Aortic smooth muscle cell (primary cell): Measurements from ENCODE around the gene MS4A15. TPM values are rescaled to one million over a fixed set of nuclear protein-coding genes. Genes with fewer than 3 reads are reported as not detected.

Experiments
- total RNA-seq: library from RNA; depleted of rRNA; stranded (reverse); fragments of >200 nt; gene quantifications from 2 replicates; pipeline ENCODE4 v1.2.3, GENCODE V29; 2014

The MS4A15 gene, protein sequence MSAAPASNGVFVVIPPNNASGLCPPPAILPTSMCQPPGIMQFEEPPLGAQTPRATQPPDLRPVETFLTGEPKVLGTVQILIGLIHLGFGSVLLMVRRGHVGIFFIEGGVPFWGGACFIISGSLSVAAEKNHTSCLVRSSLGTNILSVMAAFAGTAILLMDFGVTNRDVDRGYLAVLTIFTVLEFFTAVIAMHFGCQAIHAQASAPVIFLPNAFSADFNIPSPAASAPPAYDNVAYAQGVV
- total RNA-seq, result not detected in 2 replicates

GRCh38 chr11:60756307-60757032 is at the start of gene MS4A15:
Gene MS4A15, plus strand, starts transcription at chr11:60756867. Its CDS starts 6,867 bp downstream, at chr11:60763734.

DNA sequence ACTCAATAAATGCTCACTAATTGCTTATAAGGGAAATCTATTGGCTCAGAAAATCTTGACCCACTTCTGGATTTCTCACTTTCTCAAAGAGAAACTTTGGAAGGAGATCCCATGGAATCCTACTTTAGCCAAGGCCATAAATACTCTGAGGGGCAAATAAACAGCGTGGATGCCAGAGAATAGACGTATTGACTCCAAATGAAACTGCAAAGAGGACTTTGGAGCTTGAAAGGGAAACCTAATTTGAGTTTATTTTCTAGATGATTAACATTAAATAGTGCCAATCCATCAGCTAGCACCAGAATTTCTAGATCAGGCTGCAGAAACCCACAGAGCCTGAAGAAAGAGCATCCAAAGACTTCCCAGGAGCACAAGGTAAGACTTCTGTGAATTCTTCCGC is 32.2 kb upstream of the MS4A15 start, which contains the start of gene MS4A18:
Gene MS4A18, plus strand, starts transcription at position 301 of the 400 bp plus-strand sequence.

GRCh38 chr11:60785136-60785535 is 28.5 kb downstream of the MS4A15 start, which contains the start of gene MS4A10:
Gene MS4A10, plus strand, starts transcription at chr11:60785333. Its CDS starts 5,003 bp downstream, at chr11:60790336.

Other genes with a start within 250 kb of the MS4A15 start
- gene MS4A13, start 241.5 kb upstream of the MS4A15 start, total RNA-seq, result not detected in 2 replicates
- gene MS4A8, start 57.3 kb upstream of the MS4A15 start, total RNA-seq, result not detected in 2 replicates
- gene MS4A18, start 32.1 kb upstream of the MS4A15 start, total RNA-seq, result not detected in 2 replicates
- gene MS4A10, start 28.5 kb downstream of the MS4A15 start, total RNA-seq, result not detected in 2 replicates
- 5.7 and 6.6 TPM in 2 replicates for gene CCDC86, start 85.2 kb downstream of the MS4A15 start, total RNA-seq
- gene PTGDR2, start 99.1 kb downstream of the MS4A15 start, total RNA-seq, result 0.06 TPM in 1 of 2 replicates, not detected in the other
- gene ZP1, start 110.7 kb downstream of the MS4A15 start, total RNA-seq, result not detected in 2 replicates
- gene PRPF19, start 149.7 kb downstream of the MS4A15 start, total RNA-seq, result 28.5 and 34.5 TPM in 2 replicates
- gene TMEM109, start 157.3 kb downstream of the MS4A15 start, total RNA-seq, result 31.3 and 34.7 TPM in 2 replicates
- gene TMEM132A, start 167.6 kb downstream of the MS4A15 start, total RNA-seq, result 5.5 and 5.6 TPM in 2 replicates
- gene SLC15A3, start 195.3 kb downstream of the MS4A15 start, total RNA-seq, result 7.5 and 9.1 TPM in 2 replicates
- under 0.01 TPM in 1 of 2 replicates, not detected in the other for gene CD6, start 214.8 kb downstream of the MS4A15 start, total RNA-seq